Fibroblast of skin of left biceps (primary cell): ENCODE results near the gene RAX2.

Experiments used
- DNase-seq, 2 experiments: peaks; one replicate each; pipeline ENCODE4 v3.0.0-alpha.2; 2013; ENCODE audit warnings: low read depth in 2 of 2

Gene RAX2

GRCh38 chr19:3801412-3802096 is 29.5 kb upstream of the RAX2 start:
- no peak for DNase-seq

- no peak for DNase-seq
These were observed 29.0 kb upstream of the RAX2 start for GRCh38 chr19:3800996-3801395.

- no peak for DNase-seq
These were observed 26.1 kb upstream of the RAX2 start for GRCh38 chr19:3798137-3798536.

GRCh38 chr19:3796358-3796757 is 24.3 kb upstream of the RAX2 start:
- DNase-seq, result no peak

- DNase-seq, result no peak
These were observed 21.8 kb upstream of the RAX2 start for GRCh38 chr19:3793799-3794198.

GRCh38 chr19:3792114-3792513 is 20.1 kb upstream of the RAX2 start:
- no peak for DNase-seq

GRCh38 chr19:3790941-3791340 is 18.9 kb upstream of the RAX2 start:
- no peak for DNase-seq

- no peak for DNase-seq
These were observed 18.2 kb upstream of the RAX2 start for GRCh38 chr19:3790209-3790734.

- DNase-seq, result no peak
These were observed 17.2 kb upstream of the RAX2 start for GRCh38 chr19:3788996-3789778.

- DNase-seq, result no peak
These were observed 14.2 kb upstream of the RAX2 start, which contains the start of gene MATK for GRCh38 chr19:3785938-3786824. Gene MATK, minus strand, starts transcription at chr19:3786381. Its CDS starts 1,246 bp downstream, at chr19:3785135.

GRCh38 chr19:3785451-3785937 is 13.5 kb upstream of the RAX2 start:
- no peak for DNase-seq

- DNase-seq, result no peak
These were observed 12.8 kb upstream of the RAX2 start for GRCh38 chr19:3784607-3785450.

GRCh38 chr19:3783660-3784584 is 11.9 kb upstream of the RAX2 start:
- DNase-seq, result no peak

- DNase-seq, result no peak
These were observed 10.9 kb upstream of the RAX2 start for GRCh38 chr19:3782903-3783302.

GRCh38 chr19:3782330-3782729 is 10.3 kb upstream of the RAX2 start:
- no peak for DNase-seq

- DNase-seq, result no peak
These were observed 9.6 kb upstream of the RAX2 start for GRCh38 chr19:3781603-3782002.

GRCh38 chr19:3780786-3781304 is 8.8 kb upstream of the RAX2 start:
- DNase-seq, result no peak

- no peak for DNase-seq
These were observed 7.1 kb upstream of the RAX2 start for GRCh38 chr19:3778899-3779723.
